HCT116 (cell line): ENCODE data around the gene RASSF7. TPM values are rescaled to one million over a fixed set of nuclear protein-coding genes. Genes with fewer than 3 reads are reported as not detected.

Source experiments
- ATAC-seq: fragments of 200-7000 bp; cut with Tn5 transposase; 2 replicates; pipeline ENCODE4 v1.9.1; 2020; ENCODE audit warnings: mild to moderate bottlenecking, moderate library complexity
- BruUV-seq: library from RNA; stranded (reverse); fragments of 400-500 nt; replicated peaks from 2 replicates; lab custom pipeline; 2021; lab: Mats Ljungman, UMichigan
- CTCF ChIA-PET: fragments of 300-600 bp; sonication (Branson Sonifier 250); formaldehyde crosslinking; loops from one replicate; lab custom pipeline; 2021; ENCODE audit warnings: antibody characterized with exemption; lab: Charles Lee
- POLR2A ChIA-PET: fragments of 300-600, 350-600 bp; sonication (Branson Sonifier 250); formaldehyde crosslinking; loops from one replicate; lab custom pipeline; 2021; ENCODE audit warnings: antibody characterized with exemption; lab: Charles Lee
- RAD21 ChIA-PET, 2 experiments: fragments of 300-600 bp; sonication (Branson Sonifier 250); formaldehyde crosslinking; loops; one replicate each; lab custom pipeline; 2023; ENCODE audit warnings: low total read pairs in 2 of 2; ENCODE audit not compliant: uncharacterized antibody in 2 of 2, unreplicated experiment in 2 of 2, low non-redundant PET in 1 of 2; lab: Charles Lee
- DNase-seq: peaks from one replicate; pipeline ENCODE4 v3.0.0-alpha.2; 2010; ENCODE audit warnings: low read depth, low spot score
- H2AFZ ChIP-seq: fragments of 200-600 bp; shearing (Covaris generic), sonication (generic); 2 replicates; pipeline ENCODE4 v1.6.1; 2017; ENCODE audit warnings: low read depth, mixed run types, mixed read lengths, antibody characterized with exemption, low read length; ENCODE audit not compliant: poor library complexity, severe bottlenecking
- H3K27ac ChIP-seq: 2 replicates; pipeline ENCODE4 v1.5.1; 2012; ENCODE audit warnings: low read depth, low read length
- H3K27me3 ChIP-seq: fragments of 200-600 bp; sonication (generic); 2 replicates; pipeline ENCODE4 v1.6.1; 2016; ENCODE audit warnings: mixed run types, low read length, mixed read lengths; ENCODE audit not compliant: insufficient read depth
- H3K36me3 ChIP-seq, 2 experiments: fragments of 200-500 bp in 1 of 2; fragments of 200-600 bp in 1 of 2; sonication (Bioruptor generic) in 1 of 2; sonication (generic) in 1 of 2; 2 replicates each; pipeline versions ENCODE4 v1.5.1 to v1.6.1; 2014 to 2016; ENCODE audit warnings: low read length in 2 of 2, inconsistent platforms in 1 of 2, mixed read lengths in 1 of 2, mixed run types in 1 of 2; ENCODE audit not compliant: insufficient read depth in 2 of 2, control insufficient read depth in 1 of 2
- H3K4me1 ChIP-seq, 2 experiments: fragments of 200-600 bp in 1 of 2; sonication (generic) in 1 of 2; 2 replicates each; pipeline versions ENCODE4 v1.5.1 to v1.6.1; 2012 to 2017; ENCODE audit warnings: low read length in 2 of 2, inconsistent platforms in 1 of 2, mild to moderate bottlenecking in 1 of 2, mixed read lengths in 1 of 2, mixed run types in 1 of 2, moderate library complexity in 1 of 2; ENCODE audit not compliant: insufficient read depth in 2 of 2, control insufficient read depth in 1 of 2
- H3K4me2 ChIP-seq: fragments of 200-600 bp; sonication (generic); 2 replicates; pipeline ENCODE4 v1.6.1; 2017; ENCODE audit warnings: mixed run types, low read length, mixed read lengths
- H3K4me3 ChIP-seq, 2 experiments: fragments of 200-600 bp in 1 of 2; sonication (generic) in 1 of 2; replicated peaks in 1 of 2; 2 replicates each; pipeline ENCODE4 v1.5.1; 2011 to 2016; ENCODE audit warnings: low read length in 2 of 2, control low read depth in 1 of 2, low read depth in 1 of 2, mild to moderate bottlenecking in 1 of 2, mixed read lengths in 1 of 2, mixed run types in 1 of 2
- H3K79me2 ChIP-seq: fragments of 200-600 bp; sonication (generic); 2 replicates; pipeline ENCODE4 v1.6.1; 2017; ENCODE audit warnings: mild to moderate bottlenecking, mixed run types, low read length, moderate library complexity, mixed read lengths; ENCODE audit not compliant: insufficient read depth
- H3K9ac ChIP-seq: fragments of 200-600 bp; sonication (generic); 2 replicates; pipeline ENCODE4 v1.6.1; 2016; ENCODE audit warnings: low read length, mixed read lengths
- H3K9me2 ChIP-seq: fragments of 200-600 bp; sonication (generic), shearing (Covaris generic); 2 replicates; pipeline ENCODE4 v1.6.1; 2017; ENCODE audit warnings: mixed run types, mild to moderate bottlenecking, moderate library complexity; ENCODE audit not compliant: insufficient read depth
- H3K9me3 ChIP-seq, 2 experiments: fragments of 200-500 bp in 1 of 2; fragments of 200-600 bp in 1 of 2; sonication (Bioruptor generic) in 1 of 2; sonication (generic) in 1 of 2; 2 replicates each; pipeline ENCODE4 v1.6.1; 2014 to 2017; ENCODE audit warnings: low read length in 2 of 2, mixed read lengths in 2 of 2, inconsistent platforms in 1 of 2, low read depth in 1 of 2, mild to moderate bottlenecking in 1 of 2, mixed run types in 1 of 2, moderate library complexity in 1 of 2; ENCODE audit not compliant: control insufficient read depth in 1 of 2, insufficient read depth in 1 of 2
- H4K20me1 ChIP-seq: fragments of 200-600 bp; sonication (generic), shearing (Covaris generic); 2 replicates; pipeline ENCODE4 v1.6.1; 2017; ENCODE audit warnings: mixed run types, mild to moderate bottlenecking, moderate library complexity; ENCODE audit not compliant: insufficient read depth
- CEBPB ChIP-seq: IDR thresholded peaks from 2 replicates; pipeline ENCODE4 v1.6.1; 2012; ENCODE audit warnings: low read depth
- CTCF ChIP-seq, 3 experiments: fragments of 200-600 bp in 1 of 3; sonication (generic) in 1 of 3; IDR thresholded peaks in 2 of 3; conservative IDR thresholded peaks in 1 of 3; 2 replicates each; pipeline ENCODE4 v1.5.1; 2012 to 2017; ENCODE audit warnings: low read depth in 2 of 3, low read length in 2 of 3, antibody characterized with exemption in 1 of 3, borderline replicate concordance in 1 of 3, control low read depth in 1 of 3, mild to moderate bottlenecking in 1 of 3, mixed read lengths in 1 of 3, mixed run types in 1 of 3, moderate library complexity in 1 of 3; ENCODE audit not compliant: insufficient read depth in 1 of 3
- EZH2 ChIP-seq: fragments of 200-600 bp; sonication (generic); IDR thresholded peaks from 2 replicates; pipeline ENCODE4 v1.6.1; 2017; ENCODE audit warnings: antibody characterized with exemption, mixed run types
- EZH2phosphoT487 ChIP-seq: fragments of 200-600 bp; IDR thresholded peaks from 2 replicates; pipeline ENCODE4 v1.6.1; 2018; ENCODE audit warnings: antibody characterized with exemption, borderline replicate concordance
- RAD21 ChIP-seq: IDR thresholded peaks from 2 replicates; pipeline ENCODE4 v1.6.1; 2012; ENCODE audit warnings: low read depth, mild to moderate bottlenecking
- intact Hi-C: fragments of 100-400 bp; cut with micrococcal nuclease; formaldehyde crosslinking; loops from 2 replicates; pipeline ENCODE4 v1.10.0; 2022
- total RNA-seq: library from RNA; stranded (reverse); gene quantifications from one replicate; pipeline ENCODE4 v1.2.1, GENCODE V29; 2021; ENCODE audit not compliant: unreplicated experiment

RASSF7 gene
- total RNA-seq, 1 experiment from 2014 or later, result 35.9 TPM

GRCh38 chr11:532986-533585 is 27.7 kb upstream of the RASSF7 start:
- no peak overlapping the region; the same call in 1 of the 2 replicates for H3K27ac ChIP-seq
- H2AFZ ChIP-seq, result no peak overlapping the region
- ChIA-PET RAD21 (no interaction called here), POLR2A (no interaction called here), CTCF (no interaction called here)
- no peak for ATAC-seq
- H3K9me3 ChIP-seq, result no peaks in the 10 kb centered on the region
- no peaks in the 10 kb centered on the region for H4K20me1 ChIP-seq
- H3K4me3 ChIP-seq, result no peak overlapping the region
- peaks cover 0 to 26% of the 10 kb centered on the region in 2 experiments; a peak in 2 of 4 replicates for H3K36me3 ChIP-seq
- H3K79me2 ChIP-seq, result peaks cover 32% of the 10 kb centered on the region
- DNase-seq, result no peak
- no peak overlapping the region for H3K4me2 ChIP-seq
- no TSS peak for BruUV-seq
- H3K9me2 ChIP-seq, result no peaks in the 10 kb centered on the region
- H3K4me1 ChIP-seq, result peaks cover 11 to 29% of the 10 kb centered on the region in 2 experiments; a peak in 3 of 4 replicates
- H3K27me3 ChIP-seq, result no peaks in the 10 kb centered on the region
- no peak overlapping the region for H3K9ac ChIP-seq
- intact Hi-C loops, result no loop called here
- TF ChIP-seq CEBPB (no peak), CTCF (IDR thresholded peaks at IDR 0.05 in 2 of 3, conservative IDR thresholded peaks at IDR 0.05 in 1 of 3; ENCODE audit: borderline replicate concordance in 1 of 3, insufficient read depth in 1 of 3, low read depth in 2 of 3, low read length in 2 of 3) (no peak), RAD21 (no peak), EZH2phosphoT487 (no peak), EZH2 (no peak)
